ENCODE results near the gene TBC1D21. TPM values are rescaled to one million over a fixed set of nuclear protein-coding genes. Genes with fewer than 3 reads are reported as not detected.
A peak's percentile ranks its signal among the peaks of the same experiment; 100 is the strongest.

The TBC1D21 gene
- total RNA-seq, 1 experiment from 2014 or later = not detected

GRCh38 chr15:73902121-73903020 is 29.0 kb downstream of the TBC1D21 start:
- no peaks in the 10 kb centered on the region for H3K36me3 ChIP-seq
- H3K9me3 ChIP-seq (replicated peaks) = no peaks in the 10 kb centered on the region
- H3K4me3 ChIP-seq = no peak overlapping the region
- H3K4me1 ChIP-seq (replicated peaks) = peaks cover 13% of the 10 kb centered on the region
- no peaks in the 10 kb centered on the region for H3K27me3 ChIP-seq (replicated peaks)
- no peak overlapping the region for H3K27ac ChIP-seq
- DNase-seq (ENCODE audit: low read depth in 1 of 2, low spot score in 2 of 2) = no peak

- Histone ChIP-seq H3K27ac (no peak overlapping the region), H3K27me3 (replicated peaks) (no peaks in the 10 kb centered on the region), H3K36me3 (no peaks in the 10 kb centered on the region), H3K4me3 (no peak overlapping the region), H3K9me3 (replicated peaks) (no peaks in the 10 kb centered on the region), H3K4me1 (replicated peaks) (peaks cover 4% of the 10 kb centered on the region; the same call in 1 of the 2 replicates)
- no peak for DNase-seq (ENCODE audit: low read depth in 1 of 2, low spot score in 2 of 2)
Measured at GRCh38 chr15:73904026-73904815, 30.9 kb downstream of the TBC1D21 start.

- no peak overlapping the region for H3K4me3 ChIP-seq
- DNase-seq (ENCODE audit: low read depth in 1 of 2, low spot score in 2 of 2) = no peak
- H3K27ac ChIP-seq = no peak overlapping the region
- no peaks in the 10 kb centered on the region for H3K36me3 ChIP-seq
- no peaks in the 10 kb centered on the region for H3K9me3 ChIP-seq (replicated peaks)
- H3K4me1 ChIP-seq (replicated peaks) = no peaks in the 10 kb centered on the region
- H3K27me3 ChIP-seq (replicated peaks) = no peaks in the 10 kb centered on the region
Measured at GRCh38 chr15:73905225-73905827, 32.0 kb downstream of the TBC1D21 start.

- 0 out of 2 replicates have a peak, but pooled peaks cover 5% of the 10 kb centered on the region for H3K27me3 ChIP-seq (replicated peaks)
- no peak for DNase-seq (ENCODE audit: low read depth in 1 of 2, low spot score in 2 of 2)
- H3K4me1 ChIP-seq (replicated peaks) = no peaks in the 10 kb centered on the region
- H3K4me3 ChIP-seq = no peak overlapping the region
- H3K9me3 ChIP-seq (replicated peaks) = no peaks in the 10 kb centered on the region
- H3K36me3 ChIP-seq = no peaks in the 10 kb centered on the region
- H3K27ac ChIP-seq = no peak overlapping the region
Measured at GRCh38 chr15:73906346-73907034, 33.1 kb downstream of the TBC1D21 start.

GRCh38 chr15:73907035-73907408 is 33.7 kb downstream of the TBC1D21 start:
- Histone ChIP-seq H3K4me3 (no peak overlapping the region), H3K9me3 (replicated peaks) (no peaks in the 10 kb centered on the region), H3K36me3 (no peaks in the 10 kb centered on the region), H3K27ac (no peak overlapping the region), H3K27me3 (replicated peaks) (0 out of 2 replicates have a peak, but pooled peaks cover 5% of the 10 kb centered on the region), H3K4me1 (replicated peaks) (no peaks in the 10 kb centered on the region)
- no peak for DNase-seq (ENCODE audit: low read depth in 1 of 2, low spot score in 2 of 2)

- Histone ChIP-seq H3K36me3 (no peaks in the 10 kb centered on the region), H3K4me3 (no peak overlapping the region), H3K27ac (no peak overlapping the region), H3K9me3 (replicated peaks) (no peaks in the 10 kb centered on the region), H3K27me3 (replicated peaks) (0 out of 2 replicates have a peak, but pooled peaks cover 5% of the 10 kb centered on the region), H3K4me1 (replicated peaks) (no peaks in the 10 kb centered on the region)
- DNase-seq (ENCODE audit: low read depth in 1 of 2, low spot score in 2 of 2) = peak; percentile 49 to 75
Measured at GRCh38 chr15:73908030-73908821, 34.9 kb downstream of the TBC1D21 start.

- Histone ChIP-seq H3K27ac (no peak overlapping the region), H3K4me1 (replicated peaks) (no peaks in the 10 kb centered on the region), H3K9me3 (replicated peaks) (no peaks in the 10 kb centered on the region), H3K27me3 (replicated peaks) (0 out of 2 replicates have a peak, but pooled peaks cover 5% of the 10 kb centered on the region), H3K4me3 (no peak overlapping the region), H3K36me3 (no peaks in the 10 kb centered on the region)
- no peak for DNase-seq (ENCODE audit: low read depth in 1 of 2, low spot score in 2 of 2)
Measured at GRCh38 chr15:73908822-73909122, 35.4 kb downstream of the TBC1D21 start.

GRCh38 chr15:73909651-73910050 is 36.3 kb downstream of the TBC1D21 start:
- no peak for DNase-seq (ENCODE audit: low read depth in 1 of 2, low spot score in 2 of 2)
- no peak overlapping the region for H3K27ac ChIP-seq
- H3K9me3 ChIP-seq (replicated peaks) = no peaks in the 10 kb centered on the region
- no peaks in the 10 kb centered on the region for H3K4me1 ChIP-seq (replicated peaks)
- 0 out of 2 replicates have a peak, but pooled peaks cover 5% of the 10 kb centered on the region for H3K27me3 ChIP-seq (replicated peaks)
- no peak overlapping the region for H3K4me3 ChIP-seq
- no peaks in the 10 kb centered on the region for H3K36me3 ChIP-seq

GRCh38 chr15:73910522-73911303 is 37.3 kb downstream of the TBC1D21 start:
- no peak for DNase-seq (ENCODE audit: low read depth in 1 of 2, low spot score in 2 of 2)
- Histone ChIP-seq H3K27ac (no peak overlapping the region), H3K9me3 (replicated peaks) (no peaks in the 10 kb centered on the region), H3K36me3 (no peaks in the 10 kb centered on the region), H3K4me3 (no peak overlapping the region), H3K4me1 (replicated peaks) (no peaks in the 10 kb centered on the region), H3K27me3 (replicated peaks) (0 out of 2 replicates have a peak, but pooled peaks cover 5% of the 10 kb centered on the region)

GRCh38 chr15:73912030-73912596 is 38.7 kb downstream of the TBC1D21 start:
- no peak overlapping the region for H3K4me3 ChIP-seq

GRCh38 chr15:73914145-73914544 is 40.8 kb downstream of the TBC1D21 start:
- Histone ChIP-seq H3K27me3 (replicated peaks) (0 out of 2 replicates have a peak, but pooled peaks cover 5% of the 10 kb centered on the region), H3K4me1 (replicated peaks) (no peaks in the 10 kb centered on the region), H3K36me3 (no peaks in the 10 kb centered on the region), H3K4me3 (no peak overlapping the region), H3K9me3 (replicated peaks) (no peaks in the 10 kb centered on the region), H3K27ac (no peak overlapping the region)
- no peak for DNase-seq (ENCODE audit: low read depth in 1 of 2, low spot score in 2 of 2)

More at GRCh38 chr15:73912030-73912596, 38.7 kb downstream of the TBC1D21 start:
- H3K27ac ChIP-seq = no peak overlapping the region
- H3K36me3 ChIP-seq = no peaks in the 10 kb centered on the region
- DNase-seq (ENCODE audit: low read depth in 1 of 2, low spot score in 2 of 2) = no peak
- H3K4me1 ChIP-seq (replicated peaks) = no peaks in the 10 kb centered on the region
- 0 out of 2 replicates have a peak, but pooled peaks cover 5% of the 10 kb centered on the region for H3K27me3 ChIP-seq (replicated peaks)
- no peaks in the 10 kb centered on the region for H3K9me3 ChIP-seq (replicated peaks)

- Histone ChIP-seq H3K9me3 (replicated peaks) (no peaks in the 10 kb centered on the region), H3K36me3 (no peaks in the 10 kb centered on the region), H3K4me1 (replicated peaks) (no peaks in the 10 kb centered on the region), H3K27me3 (replicated peaks) (0 out of 2 replicates have a peak, but pooled peaks cover 5% of the 10 kb centered on the region), H3K4me3 (no peak overlapping the region), H3K27ac (no peak overlapping the region)
- DNase-seq (ENCODE audit: low read depth in 1 of 2, low spot score in 2 of 2) = no peak
Measured at GRCh38 chr15:73915082-73915481, 41.7 kb downstream of the TBC1D21 start.

Measured in SJSA1 (cell line).